GM18861 (cell line): Measurements from ENCODE around the gene RNF141.

Experiments
- ATAC-seq: cut with Tn5 transposase; IDR thresholded peaks from one replicate; pipeline ENCODE4 v1.9.1; 2021; ENCODE audit not compliant: unreplicated experiment

The RNF141 gene

GRCh38 chr11:10561043-10561818 is 20.2 kb upstream of the RNF141 start:
- no peak for ATAC-seq

GRCh38 chr11:10558288-10558687 is 17.3 kb upstream of the RNF141 start:
- ATAC-seq, result no peak

DNA sequence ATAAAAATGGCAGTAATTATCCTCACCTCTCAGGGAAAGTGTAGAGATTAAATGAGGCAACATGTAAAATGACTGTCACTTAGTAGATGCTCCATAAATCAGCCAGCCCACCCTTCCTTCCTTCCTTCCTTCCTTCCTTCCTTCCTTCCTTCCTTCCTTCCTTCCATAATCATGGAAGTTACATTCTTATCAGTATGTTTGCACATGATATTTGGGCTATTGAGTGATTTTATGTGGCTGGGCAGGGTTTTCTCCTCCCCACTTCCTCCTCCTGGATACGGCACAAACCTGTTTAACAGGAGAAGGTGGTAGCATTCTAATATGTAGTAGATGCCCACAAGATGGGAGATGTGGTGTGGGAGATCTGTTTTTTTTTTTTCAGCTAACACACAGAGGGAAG is 15.6 kb upstream of the RNF141 start:
- no peak for ATAC-seq

GRCh38 chr11:10551845-10552352 is 10.9 kb upstream of the RNF141 start:
- no peak for ATAC-seq

GRCh38 chr11:10551290-10551592 is 10.3 kb upstream of the RNF141 start:
- no peak for ATAC-seq

DNA sequence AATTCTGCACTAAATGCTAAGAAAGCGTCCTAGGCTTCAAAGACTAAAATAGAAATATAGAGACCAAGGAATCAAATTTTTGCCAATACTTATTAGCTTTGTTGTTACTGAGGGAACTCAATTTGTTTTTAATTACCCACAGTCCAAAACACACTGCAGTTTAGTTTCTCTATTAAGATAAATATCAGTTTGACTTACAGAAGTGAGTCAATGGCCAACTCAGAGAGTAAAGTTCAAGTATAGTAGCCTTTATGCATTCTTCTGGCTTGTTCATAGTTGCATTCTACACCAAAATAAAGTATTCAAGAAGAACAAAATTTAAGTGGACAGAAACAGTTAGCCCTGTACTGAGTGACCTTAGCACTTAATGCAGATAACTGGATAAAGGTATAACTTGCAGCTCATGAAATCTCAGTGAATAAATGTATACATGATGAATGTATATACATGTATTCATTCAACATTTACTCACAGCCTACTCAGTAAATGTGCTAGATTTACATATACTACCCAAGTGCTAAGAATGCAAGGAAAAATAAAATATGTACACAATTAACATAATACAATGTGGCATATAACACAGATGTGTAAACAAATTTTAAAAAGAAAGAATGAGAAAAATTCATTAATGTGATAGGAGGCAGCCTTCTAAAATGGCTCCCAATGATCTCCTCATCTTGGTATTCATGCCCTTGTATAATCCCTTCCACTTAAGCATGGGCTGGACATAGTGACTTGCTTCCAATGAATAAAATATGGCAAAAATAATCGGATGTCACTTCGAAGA is 9.7 kb upstream of the RNF141 start:
- no peak for ATAC-seq

GRCh38 chr11:10544491-10545465 is 3.8 kb upstream of the RNF141 start:
- no peak for ATAC-seq

- ATAC-seq, result no peak
Observed at GRCh38 chr11:10543782-10544181, 2.8 kb upstream of the RNF141 start.

DNA sequence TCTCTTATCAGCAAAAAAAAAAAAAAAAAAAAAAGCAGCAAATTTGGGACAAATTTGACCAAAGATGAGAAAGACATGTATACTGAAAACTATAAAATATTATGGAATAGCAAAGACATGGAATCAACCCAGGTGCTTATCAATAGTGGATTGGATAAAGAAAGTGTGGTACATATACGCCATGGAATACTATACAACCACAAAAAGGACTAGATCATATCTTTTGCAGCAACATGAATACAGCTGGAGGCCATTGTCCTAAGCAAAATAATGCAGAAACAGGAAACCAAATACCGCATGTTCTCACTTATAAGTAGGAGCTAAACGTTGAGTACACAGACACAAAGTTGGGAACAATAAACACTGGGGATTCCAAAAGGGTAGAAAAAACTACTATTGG is 1.8 kb upstream of the RNF141 start:
- ATAC-seq, result no peak

GRCh38 chr11:10541561-10541930 is 559 bp upstream of the RNF141 start:
- ATAC-seq, result no peak

DNA sequence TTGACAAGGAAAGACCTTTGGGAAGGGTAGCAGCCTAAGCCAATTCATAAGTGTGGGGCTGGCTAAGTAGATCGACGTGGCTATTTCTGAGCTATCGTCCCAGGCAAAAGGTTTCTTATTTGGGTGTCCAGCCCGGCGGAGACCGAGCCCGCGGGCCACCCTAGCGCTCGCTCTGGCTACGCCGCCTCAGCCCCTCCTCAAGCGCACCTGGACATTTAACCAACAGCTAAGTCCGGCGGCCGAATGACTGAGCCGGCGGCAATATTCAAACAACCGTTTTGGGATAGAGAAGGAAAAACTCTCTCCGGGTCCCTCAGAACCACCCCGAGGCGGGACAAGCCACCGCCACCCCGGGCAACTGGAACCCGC is 457 bp downstream of the RNF141 start:
- ATAC-seq, result peak; percentile 2

DNA sequence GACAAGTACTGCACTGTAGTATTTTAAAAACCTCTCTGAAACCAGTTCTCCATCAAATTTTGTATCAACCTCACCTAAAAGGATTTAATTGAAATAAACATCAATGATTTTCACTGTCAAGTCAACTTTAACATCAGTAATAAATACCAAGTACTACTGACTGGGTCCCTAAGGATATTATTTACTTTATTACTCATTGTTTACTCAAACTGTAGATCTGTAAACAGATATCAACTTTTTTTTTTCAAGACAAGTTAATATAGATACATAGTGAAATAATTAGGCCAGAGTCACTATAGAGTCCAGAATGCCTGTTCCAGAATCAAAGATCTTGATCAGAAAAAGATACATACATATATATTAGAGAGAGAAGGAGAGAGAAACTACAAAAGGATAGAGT is 1.6 kb downstream of the RNF141 start:
- ATAC-seq, result no peak

DNA sequence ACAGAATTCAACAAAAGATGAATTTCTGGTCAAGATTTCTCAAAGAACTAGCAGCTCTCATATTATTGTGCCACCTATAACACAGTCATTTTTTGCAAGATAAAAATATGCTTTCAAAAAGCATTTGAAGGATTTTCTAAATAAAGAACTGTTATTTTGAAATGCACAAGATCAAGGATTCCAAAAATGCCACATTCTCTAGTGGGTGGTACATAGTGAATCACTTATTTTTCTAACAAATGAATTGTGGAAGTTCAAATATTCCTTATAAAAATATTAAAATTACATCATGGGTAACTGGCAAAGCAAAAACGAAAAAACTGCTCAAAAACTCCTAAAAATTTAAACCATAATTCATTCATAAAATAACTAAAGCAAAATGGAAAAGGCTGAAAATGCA is 2.1 kb downstream of the RNF141 start:
- no peak for ATAC-seq

- ATAC-seq, result no peak
Observed at GRCh38 chr11:10537600-10537999, 3.4 kb downstream of the RNF141 start.

- ATAC-seq, result no peak
Observed at GRCh38 chr11:10534316-10534715, 6.7 kb downstream of the RNF141 start.

GRCh38 chr11:10533323-10533722 is 7.7 kb downstream of the RNF141 start:
- no peak for ATAC-seq

GRCh38 chr11:10532526-10532925 is 8.5 kb downstream of the RNF141 start:
- no peak for ATAC-seq

DNA sequence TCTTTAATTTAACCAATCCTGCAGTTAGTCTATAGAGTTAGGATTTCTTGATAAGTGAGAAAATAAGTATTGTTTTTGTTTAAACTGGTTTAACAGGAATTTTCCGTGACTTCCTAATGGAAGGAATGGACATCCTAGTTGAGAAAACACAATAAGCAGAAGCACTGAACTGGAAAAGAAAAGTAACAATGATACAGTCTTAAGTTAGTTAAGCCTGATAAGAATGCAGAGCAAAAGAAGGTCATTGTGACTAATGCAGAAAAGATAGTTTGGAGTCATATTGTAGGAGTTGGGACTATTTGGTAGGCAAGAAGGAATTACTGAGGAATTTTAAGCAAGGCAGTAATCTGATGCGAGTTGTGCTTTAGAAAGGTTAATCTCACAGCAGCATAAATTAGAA is 11.7 kb downstream of the RNF141 start:
- ATAC-seq, result no peak

DNA sequence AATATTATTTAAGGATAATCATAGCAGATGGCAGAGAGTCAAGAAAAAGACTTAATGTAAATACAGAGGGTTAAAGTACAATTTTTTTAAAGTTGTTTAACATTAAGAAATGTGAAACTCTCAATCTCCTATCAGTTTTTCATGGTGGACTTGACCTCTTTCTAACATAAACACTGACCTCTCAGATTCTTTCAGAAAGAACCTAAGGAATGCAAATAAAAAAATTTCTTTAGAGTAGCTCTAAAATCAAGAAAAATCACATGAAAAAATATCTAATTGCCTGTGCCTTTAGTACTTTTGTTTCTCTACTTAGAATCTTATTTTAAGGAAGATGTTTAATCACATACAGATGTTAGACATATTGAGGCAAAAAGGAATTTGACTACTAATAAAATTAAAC is 12.9 kb downstream of the RNF141 start:
- ATAC-seq, result no peak

DNA sequence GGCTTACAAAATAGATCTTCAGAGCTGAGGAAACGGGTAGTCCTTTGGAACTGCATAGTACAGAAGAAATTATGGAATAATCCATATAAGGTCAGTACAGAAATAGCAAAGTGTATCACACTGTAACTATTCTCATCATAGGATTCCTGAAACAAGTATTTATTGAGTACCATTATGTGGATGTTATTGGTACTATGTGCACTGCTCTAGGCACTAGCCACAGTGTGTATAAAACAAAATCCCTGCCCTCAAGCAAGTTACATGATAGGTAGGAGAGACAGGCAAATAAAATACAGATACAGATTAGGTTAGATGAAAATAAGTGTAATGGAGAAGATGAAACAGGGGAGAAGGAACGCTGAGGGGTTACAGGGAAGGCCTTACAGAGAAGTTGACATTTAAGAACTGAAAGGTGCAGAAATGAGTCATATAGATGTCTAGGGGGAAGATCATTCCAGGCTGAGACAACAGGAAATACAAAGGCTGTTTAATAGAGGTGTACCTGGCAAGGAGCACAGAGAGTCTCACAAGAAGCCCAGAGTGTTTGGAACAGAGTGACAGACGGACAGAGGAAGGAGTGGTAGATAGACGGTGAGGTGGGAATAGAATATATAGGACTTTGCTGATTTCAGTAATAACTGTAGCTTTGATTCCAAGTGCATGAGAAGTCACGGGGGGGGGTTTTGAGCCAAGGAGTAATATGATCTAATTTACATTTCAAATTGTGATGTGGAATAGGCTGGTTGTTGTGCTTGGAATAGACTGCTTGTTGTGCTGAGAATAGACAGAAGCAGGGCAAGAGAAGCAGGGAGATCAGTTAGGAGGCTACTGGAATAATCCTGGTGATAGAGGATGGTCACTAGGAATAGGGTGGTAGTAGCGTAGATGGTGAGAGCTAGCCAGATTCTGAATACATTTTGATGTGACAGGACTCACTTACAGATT is 13.7 kb downstream of the RNF141 start:
- no peak for ATAC-seq
